ENCODE measurements around the gene KRTAP4-8.
"Not testable (repeated sequence)": the region's sequence is repeated elsewhere in the genome, so short reads cannot be mapped to it uniquely, and the experiment has no call there.

Gene KRTAP4-8

DNA sequence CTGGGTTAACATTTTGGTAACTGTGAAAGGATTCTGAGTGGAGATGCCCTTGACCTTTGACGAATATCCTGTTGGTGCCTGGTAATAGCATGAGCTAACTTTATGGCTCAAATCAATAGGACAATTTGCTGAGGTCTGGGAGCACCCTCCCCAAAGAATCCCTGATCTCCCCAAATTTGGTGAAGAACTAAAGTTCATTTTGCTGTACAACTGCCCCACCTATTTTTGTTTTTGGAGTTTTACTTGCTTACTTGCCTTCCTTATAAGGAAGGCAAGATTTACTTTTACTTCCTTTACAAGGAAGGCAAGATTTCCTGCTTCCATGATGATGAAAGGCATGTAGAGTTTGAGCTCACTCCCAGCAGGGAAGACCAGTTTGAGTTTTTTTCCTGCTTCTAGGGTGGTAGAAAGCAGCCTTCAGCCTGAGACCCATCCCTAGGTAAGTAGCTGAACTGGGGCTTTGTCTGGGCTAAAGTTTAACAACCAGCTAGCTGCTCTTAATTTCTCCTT is 10.1 kb upstream of the KRTAP4-8 start:
- ATAC-seq: no peak

DNA sequence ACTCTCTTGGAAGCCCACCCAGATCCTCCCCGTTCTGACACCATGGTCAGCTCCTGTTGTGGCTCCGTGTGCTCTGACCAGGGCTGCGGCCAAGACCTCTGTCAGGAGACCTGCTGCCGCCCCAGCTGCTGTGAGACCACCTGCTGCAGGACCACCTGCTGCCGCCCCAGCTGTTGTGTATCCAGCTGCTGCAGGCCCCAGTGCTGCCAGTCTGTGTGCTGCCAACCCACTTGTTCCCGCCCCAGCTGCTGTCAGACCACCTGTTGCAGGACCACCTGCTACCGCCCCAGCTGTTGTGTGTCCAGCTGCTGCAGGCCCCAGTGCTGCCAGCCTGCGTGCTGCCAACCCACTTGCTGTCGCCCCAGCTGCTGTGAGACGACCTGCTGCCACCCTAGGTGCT is 7.4 kb upstream of the KRTAP4-8 start, which contains the start of gene KRTAP4-9:
TSS of gene KRTAP4-9 (plus strand) at position 43 of the 400 bp plus-strand sequence. CDS start at position 43, 0 bp downstream.
- not testable (repeated sequence) for ATAC-seq

DNA sequence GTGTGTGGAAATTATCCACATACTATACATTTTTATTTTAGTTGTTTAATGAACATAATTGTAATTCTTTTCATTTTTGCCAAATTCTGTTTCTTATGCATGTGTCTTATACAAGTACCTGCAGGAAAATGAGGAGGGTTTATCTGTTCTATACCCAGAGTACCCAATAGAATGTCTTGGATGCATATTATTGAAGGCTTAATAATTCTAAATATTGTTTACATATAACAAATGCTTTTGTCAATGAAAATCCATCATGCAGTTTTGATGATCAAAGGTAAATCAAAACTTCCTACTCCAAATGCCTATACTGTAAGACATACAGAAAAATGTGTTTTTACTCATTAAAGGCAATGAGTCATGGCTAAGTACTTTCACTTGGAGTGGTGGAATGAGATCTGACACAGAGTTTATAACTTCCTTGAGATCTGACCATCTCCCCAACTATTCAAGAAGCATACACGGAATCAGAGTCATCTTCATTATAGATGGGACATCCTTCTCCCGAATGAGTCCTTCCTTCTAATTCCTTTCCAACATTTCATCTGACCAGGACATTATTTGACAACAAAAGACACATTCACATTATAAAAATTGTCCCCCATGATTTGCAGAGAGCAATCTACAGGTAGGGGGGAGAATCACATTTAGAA is 6.6 kb upstream of the KRTAP4-8 start:
- ATAC-seq: not testable (repeated sequence)

DNA sequence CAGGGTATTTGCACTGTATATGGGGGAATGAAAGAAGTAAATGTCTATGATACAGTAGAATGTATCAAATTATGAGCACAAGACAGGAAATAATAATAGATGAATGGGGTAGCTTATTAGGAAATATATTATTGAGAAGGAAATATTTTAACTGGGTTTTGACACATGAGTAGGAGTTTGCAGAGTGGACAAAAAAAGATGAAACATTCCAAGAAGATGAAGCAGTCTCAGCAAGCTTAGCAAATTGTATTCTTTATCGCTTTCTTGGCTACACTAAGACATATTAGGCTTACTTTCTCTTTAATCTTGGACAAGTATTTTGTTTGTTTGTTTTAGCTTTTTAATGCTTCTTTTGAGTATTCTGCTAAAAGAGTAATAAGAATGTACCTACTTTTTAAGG is 6.0 kb upstream of the KRTAP4-8 start:
- no peak for ATAC-seq

DNA sequence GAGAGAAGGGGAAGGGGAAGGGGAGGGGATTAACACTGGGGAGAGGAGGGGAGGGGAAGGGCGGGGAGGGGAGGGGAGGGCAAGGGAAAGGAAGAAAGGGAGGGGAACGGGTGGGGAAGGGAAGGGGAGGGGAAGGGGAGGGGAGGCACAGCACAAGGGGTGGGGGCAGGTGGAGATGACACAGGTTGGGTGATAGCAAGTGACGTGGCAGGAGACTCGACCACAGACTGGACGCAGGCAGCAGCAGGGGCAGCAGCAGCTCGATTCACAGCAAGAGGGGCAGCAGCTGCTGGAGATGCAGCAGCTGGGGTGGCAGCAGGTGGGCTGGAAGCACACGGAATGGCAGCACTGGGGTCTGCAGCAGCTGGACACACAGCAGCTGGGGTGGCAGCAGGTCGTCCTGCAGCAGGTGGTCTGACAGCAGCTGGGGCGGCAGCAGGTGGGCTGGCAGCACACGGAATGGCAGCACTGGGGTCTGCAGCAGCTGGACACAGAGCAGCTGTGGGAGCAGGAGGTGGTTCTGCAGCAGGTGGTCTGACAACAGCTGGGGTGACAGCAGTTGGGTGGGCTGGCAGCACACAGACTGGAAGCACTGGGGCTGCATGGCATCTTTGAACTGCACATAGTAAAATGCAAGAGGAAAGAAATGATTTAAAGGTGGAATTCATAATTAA is 3.8 kb upstream of the KRTAP4-8 start, which contains the start of gene KRTAP4-16:
TSS of gene KRTAP4-16 (minus strand) at position 624 of the 674 bp plus-strand sequence. CDS start at position 624, 0 bp downstream.
- ATAC-seq: no peak

DNA sequence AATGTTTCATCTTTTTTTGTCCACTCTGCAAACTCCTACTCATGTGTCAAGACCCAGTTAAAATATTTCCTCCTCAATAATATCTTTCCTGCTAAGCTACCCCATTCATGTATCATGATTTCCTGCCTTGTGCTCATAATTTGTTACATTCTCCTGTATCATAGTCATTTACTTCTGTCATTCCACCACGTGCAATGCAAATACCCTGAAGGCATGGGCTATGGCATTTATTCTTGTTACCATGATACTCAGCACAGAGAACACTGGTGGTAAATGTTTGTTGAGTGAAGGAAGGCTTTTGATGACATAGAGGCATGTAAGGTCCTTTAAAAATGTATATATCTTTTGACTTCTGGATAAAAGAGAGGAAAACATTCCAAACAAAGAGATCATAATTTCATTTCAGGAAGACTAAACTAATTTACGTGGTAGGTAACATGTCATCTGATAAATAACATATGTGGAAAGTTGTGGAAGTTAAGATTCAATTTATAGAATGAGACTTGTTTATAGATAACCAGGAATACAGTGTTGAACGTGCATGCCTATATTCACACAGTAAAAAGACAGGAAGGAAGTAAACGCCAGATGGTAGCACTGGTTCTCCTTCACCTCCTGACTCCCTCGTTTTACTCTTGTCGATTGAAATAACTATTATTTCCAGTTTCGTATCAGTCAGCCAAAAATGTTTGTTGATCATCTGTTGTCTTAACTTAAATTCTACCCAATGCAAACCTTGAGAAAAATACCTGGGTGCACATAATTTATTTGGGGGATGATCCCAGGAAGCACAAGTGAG is 1.9 kb upstream of the KRTAP4-8 start:
- not testable (repeated sequence) for ATAC-seq

DNA sequence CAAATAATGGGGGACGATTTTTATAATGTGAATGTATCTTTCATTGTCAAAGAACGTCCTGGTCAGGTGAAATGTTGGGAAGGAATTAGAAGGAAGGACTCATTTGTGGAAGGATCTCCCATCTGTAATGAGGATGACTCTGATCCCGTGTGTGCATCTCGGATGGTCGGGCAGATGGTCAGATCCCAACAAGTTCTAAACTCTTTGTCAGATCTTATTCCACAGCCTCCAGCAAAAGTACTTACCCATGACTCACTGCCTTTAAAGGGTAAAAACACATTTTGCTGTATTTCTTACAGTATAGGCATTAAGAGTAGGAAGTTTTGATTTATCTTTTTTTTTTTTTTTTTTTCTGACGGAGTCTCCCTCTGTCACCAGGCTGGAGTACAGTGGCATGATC is 539 bp upstream of the KRTAP4-8 start:
- no peak for ATAC-seq

DNA sequence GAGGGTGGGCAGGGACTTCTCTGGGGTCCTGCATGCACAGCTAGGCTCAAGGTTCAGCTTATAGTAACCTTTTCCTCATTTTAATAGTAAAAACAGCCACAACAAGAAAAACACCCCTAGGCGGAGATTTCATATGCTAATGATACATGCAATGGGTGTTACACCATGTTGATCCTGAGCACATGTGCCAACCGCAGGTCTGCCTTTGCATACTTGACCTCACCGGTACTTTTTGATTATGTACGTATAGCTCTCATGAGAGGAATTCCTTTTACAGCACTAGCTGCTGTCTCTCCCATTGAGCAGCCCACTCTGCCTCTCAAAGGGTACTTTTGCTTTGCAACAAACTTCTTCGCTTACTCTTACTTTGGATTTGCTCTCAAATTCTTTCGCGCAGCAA is 1.9 kb downstream of the KRTAP4-8 start:
- ATAC-seq: no peak

DNA sequence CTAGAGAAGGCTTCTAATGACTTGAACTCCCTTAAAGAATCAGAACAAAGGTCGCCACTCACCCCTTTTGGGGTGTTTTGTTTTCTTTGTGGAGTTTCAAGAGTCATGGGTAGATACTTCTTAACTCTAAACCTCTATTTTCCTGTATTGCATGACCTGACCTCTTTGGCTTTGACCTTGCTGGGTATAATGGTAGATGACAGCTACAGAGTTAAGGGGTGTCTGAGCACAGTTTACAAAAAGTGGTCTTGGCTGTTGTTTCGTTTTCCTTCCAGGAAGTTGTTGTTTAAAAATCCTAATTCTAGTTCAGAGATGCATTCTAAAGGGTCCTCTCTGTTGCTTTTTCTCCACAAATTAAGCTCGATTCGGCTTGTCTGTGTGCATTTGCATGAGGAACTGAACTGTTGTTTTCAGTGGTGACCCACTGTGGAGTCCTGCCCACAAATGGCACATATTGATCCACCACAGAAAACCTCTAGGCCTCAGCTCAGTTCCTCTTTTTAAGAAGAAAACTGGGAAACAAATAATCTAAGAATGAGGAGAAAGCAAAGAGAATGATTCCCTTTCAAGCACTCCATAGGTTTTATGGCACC is 9.1 kb downstream of the KRTAP4-8 start:
- not testable (repeated sequence) for ATAC-seq

DNA sequence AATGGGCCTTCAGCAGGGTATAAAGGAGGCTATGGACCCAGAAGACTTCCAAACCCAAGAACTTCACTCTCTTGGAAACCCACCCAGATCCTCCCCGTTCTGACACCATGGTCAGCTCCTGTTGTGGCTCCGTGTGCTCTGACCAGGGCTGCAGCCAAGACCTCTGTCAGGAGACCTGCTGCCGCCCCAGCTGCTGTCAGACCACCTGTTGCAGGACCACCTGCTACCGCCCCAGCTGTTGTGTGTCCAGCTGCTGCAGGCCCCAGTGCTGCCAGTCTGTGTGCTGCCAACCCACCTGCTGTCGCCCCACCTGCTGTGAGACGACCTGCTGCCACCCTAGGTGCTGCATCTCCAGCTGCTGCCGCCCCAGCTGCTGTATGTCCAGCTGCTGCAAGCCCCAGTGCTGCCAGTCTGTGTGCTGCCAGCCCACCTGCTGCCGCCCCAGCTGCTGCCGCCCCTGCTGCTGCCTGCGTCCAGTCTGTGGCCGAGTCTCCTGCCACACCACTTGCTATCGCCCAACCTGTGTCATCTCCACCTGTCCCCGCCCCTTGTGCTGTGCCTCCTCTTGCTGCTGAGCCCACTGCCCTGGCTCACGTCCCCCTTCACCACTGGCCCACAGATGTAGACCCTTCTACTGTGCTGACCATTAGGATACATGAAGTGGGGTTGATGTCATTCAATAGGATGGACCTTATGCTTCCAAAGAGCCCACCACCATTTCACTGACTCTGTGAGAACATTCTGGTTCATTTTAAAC is 13.7 kb downstream of the KRTAP4-8 start, which contains the start of gene KRTAP4-7:
TSS of gene KRTAP4-7 (plus strand) at position 51 of the 757 bp plus-strand sequence. CDS start at position 108, 57 bp downstream.
- ATAC-seq: not testable (repeated sequence)

DNA sequence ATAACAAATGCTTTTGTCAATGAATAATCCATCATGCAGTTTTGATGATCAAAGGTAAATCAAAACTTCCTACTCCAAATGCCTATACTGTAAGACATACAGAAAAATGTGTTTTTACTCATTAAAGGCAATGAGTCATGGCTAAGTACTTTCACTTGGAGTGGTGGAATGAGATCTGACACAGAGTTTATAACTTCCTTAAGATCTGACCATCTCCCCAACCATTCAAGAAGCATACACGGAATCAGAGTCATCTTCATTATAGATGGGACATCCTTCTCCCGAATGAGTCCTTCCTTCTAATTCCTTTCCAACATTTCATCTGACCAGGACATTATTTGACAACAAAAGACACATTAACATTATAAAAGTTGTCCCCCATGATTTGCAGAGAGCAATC is 14.5 kb downstream of the KRTAP4-8 start:
- not testable (repeated sequence) for ATAC-seq

DNA sequence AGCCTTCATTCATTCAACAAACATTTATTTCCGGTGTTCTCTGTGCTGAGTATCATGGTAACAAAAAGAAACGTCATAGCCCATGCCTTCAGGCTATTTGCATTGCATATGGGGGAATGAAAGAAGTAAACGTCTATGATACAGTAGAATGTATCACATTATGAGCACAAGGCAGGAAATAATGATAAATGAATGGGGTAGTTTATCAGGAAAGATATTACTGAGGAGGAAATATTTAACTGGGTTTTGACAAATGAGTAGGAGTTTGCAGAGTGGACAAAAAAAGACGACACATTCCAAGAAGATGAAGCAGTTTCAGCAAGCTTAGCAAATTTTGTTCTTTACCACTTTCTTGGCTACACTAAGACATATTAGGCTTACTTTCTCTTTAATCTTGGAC is 15.3 kb downstream of the KRTAP4-8 start:
- no peak for ATAC-seq

DNA sequence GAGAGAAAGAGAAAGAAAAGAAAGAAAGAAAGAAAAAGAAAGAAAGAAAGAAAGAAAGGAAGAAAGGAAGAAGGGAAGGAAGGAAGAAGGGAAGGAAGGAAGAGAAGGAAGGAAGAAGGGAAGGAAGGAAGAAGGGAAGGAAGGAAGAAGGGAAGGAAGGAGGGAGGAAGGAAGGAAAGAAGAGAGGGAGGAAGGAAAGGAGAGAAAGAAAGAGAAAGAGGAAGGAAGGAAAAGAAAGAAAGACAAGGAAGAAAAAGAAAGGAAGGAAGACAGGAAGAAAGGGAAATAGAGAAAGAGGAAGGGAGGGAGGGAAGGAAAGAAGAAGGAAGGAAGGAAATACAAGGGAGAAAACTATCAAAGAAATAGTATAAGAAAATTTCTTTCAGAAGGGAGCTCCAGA is 21.2 kb downstream of the KRTAP4-8 start:
- ATAC-seq: no peak

DNA sequence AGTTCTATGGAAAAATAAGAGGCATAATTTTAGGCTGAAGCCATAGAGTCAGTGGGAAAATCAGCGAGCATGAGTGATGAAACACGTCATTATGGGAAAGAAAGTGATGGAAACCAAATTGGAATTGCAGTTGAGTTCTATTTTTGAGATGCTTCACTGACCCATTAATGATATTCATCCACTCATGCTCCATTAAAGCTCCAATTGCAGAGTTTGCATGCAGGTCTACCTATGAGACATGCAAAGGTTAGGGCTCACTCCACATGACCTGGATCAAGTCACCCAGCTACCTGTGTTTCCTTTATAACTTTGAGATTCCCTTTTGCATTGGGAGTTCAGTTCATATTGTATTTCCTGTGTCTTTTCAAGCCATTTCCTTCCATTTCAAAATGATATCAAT is 24.3 kb downstream of the KRTAP4-8 start:
- ATAC-seq: no peak

DNA sequence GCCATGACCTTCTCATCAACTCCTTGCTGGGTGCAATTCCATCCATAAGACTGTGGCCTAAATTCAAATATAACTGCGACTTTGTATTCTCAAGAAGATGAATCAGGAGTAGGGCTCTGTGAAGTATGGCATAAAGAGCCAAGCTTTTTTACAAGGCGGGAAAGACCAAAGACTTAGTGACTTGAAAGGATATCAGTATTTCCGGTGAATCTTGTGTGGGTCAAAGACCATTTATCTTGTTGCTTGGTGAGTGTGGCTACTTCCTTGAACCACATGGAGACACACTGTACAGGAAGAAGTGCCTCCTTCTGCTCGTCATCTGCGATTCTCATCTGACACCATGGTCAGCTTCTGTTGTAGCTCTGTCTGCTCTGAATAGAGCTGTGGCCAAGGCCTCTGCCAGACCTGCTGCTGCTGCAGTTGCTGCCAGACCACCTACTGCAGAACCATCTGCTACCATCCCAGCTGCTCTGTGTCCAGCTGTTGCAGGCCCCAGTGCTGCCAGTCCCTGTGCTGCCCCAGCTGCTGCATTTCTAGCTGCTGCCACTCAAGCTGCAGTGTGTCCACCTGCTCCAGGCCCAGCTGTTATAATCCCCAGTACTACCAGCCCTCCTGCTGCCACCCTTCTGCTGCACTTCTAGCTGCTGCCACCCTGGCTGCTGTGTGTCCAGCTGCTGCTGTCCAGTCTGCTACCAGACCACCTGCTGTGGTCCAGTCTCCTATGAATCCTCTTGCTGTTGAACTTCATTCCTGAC is 26.2 kb downstream of the KRTAP4-8 start:
- no peak for ATAC-seq

DNA sequence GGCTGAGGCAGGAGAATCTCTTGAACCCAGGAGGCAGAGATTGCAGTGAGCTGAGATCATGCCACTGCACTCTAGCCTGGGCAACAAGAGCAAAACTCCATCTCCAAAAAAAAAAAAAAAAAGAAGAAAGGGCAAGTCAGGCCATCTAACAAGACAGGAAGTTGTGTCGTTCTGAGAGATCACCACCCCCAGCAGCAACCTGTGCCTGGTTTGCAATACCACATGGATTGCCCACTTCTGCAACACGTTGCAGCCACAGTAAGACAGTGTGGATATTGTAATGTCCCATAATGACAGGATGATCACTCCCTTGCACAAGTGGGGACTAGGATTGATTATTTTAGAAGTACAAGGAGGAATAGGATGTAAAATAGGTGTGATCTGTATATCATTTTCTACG is 28.9 kb downstream of the KRTAP4-8 start:
- ATAC-seq: no peak

DNA sequence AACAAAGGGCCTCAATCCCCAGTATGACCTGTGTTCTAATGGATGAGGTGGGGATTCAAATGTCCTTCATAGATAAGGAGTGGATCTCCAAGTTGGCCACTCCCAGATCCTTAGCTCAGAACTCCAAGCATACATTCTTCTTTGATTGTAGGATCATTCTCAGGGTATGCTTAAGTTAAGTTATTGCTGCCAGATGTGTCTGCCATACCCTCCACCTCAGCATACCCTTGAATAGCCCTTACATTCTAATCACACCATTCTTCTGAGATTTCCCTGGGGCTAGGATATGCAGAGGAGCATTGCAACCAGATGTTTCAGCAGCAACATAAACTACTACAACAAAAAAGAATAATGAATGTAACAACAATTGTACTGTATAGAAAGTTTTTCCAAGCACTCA is 30.7 kb downstream of the KRTAP4-8 start:
- ATAC-seq: no peak

DNA sequence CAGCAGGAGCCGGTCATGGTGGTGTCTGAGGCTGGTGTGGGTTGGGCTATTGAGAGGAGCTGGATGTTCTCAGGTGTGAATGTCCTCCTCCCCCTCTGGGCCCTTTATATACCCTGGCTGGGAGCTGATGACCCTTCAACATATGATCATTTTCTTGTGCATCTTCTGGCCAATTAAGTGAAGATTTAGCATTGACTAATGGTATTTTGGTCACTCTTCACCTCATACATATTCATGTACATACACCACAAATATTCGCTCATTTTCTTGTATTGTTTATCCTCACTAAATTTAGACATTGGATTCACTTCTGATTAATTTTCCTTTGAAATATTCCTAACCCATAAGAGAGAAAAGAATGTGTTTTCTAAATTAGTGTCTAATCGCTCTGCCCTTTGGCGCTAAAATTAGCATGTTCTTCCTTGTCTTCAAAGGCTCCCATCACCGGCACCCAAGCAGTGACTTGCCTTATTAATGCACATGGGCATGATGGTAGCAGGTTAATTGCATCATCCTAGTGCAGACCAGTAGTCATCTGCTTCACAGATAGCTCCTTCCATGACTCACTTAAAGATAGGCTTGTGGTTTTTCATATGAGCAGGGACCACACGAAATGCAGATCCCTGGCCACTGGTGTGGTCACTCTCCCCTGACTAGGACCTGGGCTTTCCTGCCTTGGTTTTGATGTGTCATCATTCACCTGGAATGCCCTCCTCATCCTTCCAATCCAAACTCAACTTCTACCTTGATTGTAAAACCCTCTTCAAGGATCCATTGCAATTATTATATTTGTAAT is 31.9 kb downstream of the KRTAP4-8 start, which contains the start of gene KRTAP2-4:
TSS of gene KRTAP2-4 (minus strand) at position 51 of the 796 bp plus-strand sequence. CDS start at position 17, 34 bp downstream.
- no peak for ATAC-seq

DNA sequence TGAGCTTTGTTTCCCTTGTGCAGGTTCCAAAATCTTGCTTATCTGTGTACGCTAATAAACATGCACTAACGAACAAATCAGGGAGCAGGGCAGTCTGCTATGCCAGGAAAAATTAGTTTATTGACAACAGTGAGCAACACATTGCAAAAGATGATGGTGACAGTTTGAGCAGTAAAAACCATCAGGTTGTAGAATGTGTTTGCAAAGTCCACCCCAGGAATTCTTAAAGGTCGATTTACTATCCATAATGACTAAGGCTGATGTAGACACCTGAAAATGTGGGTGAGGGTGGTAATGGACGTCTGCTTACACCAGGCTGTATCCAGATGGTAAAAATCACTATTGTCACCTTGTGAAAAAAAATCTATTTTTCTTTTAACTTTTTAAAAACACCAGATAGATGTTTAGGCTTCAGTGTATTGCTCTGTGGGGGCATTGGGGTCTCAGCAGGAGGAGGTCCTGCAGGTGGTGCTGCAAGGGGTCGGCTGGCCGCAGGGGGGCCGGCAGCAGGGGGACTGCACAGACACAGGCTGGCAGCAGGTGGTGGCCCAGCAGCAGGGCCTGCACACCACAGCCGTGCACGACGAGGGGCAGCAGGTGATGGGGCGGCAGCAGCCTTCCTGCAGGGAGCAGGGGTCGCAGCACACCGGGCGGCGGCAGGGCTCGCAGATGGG is 32.8 kb downstream of the KRTAP4-8 start:
- not testable (repeated sequence) for ATAC-seq

All from activated CD4-positive, CD25-positive, alpha-beta regulatory T cell treated with anti-CD3 and anti-CD28 coated beads, Interleukin-2, amount 50 U/mL, for 24 hours (primary cell).